ENCODE results near the gene AQP9.
"Not testable (repeated sequence)": the region's sequence is repeated elsewhere in the genome, so short reads cannot be mapped to it uniquely, and the experiment has no call there.

Gene AQP9

GRCh38 chr15:58138106-58138505 is at the start of gene AQP9:
AQP9 (plus strand) TSS chr15:58138381; CDS start chr15:58138566, 185 bp downstream.
- DNase-seq (ENCODE audit: low read depth in 3 of 3), result no peak

GRCh38 chr15:58095415-58095814 is 42.8 kb upstream of the AQP9 start:
- no peak for DNase-seq (ENCODE audit: low read depth in 3 of 3)

GRCh38 chr15:58096529-58097084 is 41.6 kb upstream of the AQP9 start:
- no peak for DNase-seq (ENCODE audit: low read depth in 3 of 3)

DNA sequence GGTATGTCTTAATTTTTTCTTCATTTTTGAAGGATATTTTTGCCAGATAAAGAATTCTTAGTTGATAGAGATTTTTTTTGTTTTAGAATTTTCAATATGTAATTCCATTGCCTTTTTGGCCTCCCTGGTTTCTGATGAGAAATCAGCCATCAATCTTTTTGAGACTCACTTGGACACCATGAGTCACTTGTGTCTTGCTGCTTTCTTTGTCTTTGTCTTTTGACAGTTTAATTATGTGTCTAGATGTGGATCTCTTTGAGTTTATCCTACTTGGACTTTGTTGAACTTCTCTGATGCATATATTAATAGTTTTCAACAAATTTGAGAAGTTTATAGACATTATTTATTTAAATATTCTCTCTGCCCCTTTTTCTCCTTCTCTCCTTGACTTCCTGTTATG is 34.7 kb upstream of the AQP9 start:
- DNase-seq (ENCODE audit: low read depth in 3 of 3), result no peak

DNA sequence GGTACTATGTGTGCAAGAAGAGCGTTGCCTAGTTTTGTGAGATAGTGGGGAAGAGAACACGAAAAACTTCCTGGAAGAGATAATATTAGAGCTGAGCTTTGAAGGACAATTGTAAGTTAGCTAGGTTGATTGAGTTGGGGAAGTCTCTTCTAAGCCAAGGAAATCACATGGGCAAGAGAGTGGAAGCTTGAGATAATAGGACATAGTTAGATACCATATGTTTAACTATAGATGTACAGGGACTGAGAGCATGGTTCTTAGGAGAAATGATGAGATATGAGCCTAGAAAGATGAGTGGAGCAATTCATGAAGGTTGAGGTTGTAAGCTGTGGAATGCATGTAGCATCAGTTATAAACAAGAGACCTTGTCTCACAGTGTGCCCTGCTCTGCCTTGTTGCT is 30.1 kb upstream of the AQP9 start:
- DNase-seq (ENCODE audit: low read depth in 3 of 3), result no peak

DNA sequence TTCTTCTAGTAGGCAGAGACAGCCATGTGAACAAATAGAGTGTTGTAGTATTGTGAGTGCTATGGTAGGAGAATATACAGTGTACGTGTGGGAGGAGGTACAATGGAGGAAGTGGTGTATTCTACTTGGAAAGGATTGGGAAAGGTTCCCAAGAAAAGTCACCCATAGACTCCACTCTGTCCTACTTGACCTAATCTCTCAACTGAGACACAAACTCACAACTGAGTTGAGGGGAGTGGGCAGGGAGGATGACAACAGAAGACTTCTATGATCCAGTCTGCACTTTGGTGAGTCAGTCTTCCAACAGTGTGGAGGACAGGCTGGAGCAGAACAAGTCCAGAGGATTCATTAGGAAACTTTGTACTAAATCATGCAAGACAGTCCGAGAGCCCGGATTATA is 28.8 kb upstream of the AQP9 start:
- DNase-seq (ENCODE audit: low read depth in 3 of 3), result no peak

DNA sequence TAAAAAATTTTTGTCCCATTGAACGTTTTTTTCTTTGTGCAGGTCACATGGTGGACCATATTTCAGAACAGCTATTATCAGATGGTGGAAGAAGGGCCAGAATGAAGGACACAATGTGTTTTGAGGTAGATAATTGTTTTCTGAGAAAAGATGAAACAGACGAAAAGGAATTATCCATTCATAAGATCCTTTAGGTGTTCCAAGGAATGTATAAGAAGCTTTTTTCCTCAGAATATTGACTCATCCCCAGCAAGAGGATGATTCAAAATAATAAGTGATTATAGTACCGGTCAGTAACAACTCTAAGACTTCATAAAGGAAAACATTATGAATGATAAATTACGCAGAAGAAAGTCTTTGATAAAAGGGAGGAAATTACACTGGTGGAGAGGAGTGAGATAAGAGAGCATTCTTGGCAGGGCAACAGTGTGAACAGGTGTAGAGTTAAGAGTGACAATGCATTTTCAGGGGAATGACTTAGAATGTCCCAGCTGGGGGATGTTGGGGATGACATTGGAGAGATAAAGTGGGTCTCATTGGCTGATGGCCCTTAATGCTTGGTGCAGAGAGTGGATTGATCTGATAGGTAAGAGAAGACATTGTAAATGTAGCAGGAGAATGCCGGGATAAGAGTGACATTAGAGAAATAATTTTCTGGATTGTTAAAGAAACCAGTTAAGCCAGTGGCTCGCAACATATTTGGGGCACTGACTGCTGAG is 27.0 kb upstream of the AQP9 start:
- no peak for DNase-seq (ENCODE audit: low read depth in 3 of 3)

DNA sequence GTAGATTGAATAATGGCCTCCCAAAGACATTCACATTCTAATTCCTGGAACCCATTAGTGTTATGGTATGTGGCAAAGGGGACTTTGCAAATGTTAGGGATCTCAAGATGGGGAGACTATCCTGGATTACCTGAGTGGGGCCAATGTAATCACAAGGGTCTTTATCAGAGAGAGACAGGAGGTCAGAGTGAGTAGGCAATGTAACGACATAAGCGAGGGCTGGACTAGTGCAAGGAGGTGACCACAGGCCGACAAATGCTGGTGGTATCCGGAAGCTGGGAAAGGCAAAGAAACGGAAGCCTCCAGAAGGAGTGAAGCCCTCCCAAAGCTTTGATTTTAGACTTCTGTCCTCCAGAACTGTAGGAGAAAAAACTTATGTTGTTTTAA is 26.5 kb upstream of the AQP9 start:
- DNase-seq (ENCODE audit: low read depth in 3 of 3), result no peak

DNA sequence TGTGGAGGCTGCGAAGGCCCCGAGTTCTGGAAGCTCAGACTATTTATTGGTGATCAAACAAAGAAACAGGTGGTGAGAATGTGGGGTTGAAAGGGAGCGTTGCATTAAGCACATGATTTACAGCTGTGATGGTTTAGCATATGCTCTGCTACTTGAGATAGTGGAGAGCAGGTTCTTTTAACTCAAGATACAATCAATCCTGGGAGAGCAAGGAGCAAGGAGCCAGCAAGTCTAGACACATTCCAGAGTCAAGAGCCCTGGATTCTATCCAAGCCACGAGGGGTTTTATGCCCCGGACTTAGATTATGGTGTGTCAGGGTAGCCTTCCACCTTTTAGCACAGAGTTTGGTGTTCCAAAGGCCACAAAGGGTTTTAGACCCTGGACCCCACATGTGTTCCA is 24.8 kb upstream of the AQP9 start:
- not testable (repeated sequence) for DNase-seq (ENCODE audit: low read depth in 3 of 3)

- no peak for DNase-seq (ENCODE audit: low read depth in 3 of 3)
These were observed 23.8 kb upstream of the AQP9 start for GRCh38 chr15:58114388-58114787.

GRCh38 chr15:58114812-58115211 is 23.4 kb upstream of the AQP9 start:
- no peak for DNase-seq (ENCODE audit: low read depth in 3 of 3)

DNA sequence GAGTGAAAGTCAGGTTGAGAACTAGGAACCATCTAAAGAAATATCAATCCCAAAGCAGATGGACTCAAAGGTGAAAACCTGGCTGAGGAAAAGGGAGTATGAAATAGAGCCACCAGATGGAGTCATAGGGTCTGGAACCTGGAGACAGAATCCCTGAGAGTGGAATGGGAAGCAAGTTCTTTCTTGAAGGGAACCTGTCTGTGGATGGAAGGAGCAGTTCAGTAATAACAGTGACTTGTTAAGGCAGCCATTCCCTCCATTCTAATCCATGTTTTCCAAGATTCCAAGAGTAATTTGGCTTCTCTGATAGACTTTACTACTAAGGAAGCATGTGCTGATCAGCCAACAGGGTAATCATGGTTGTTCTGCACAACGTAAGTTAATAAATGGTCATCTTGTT is 22.5 kb upstream of the AQP9 start:
- DNase-seq (ENCODE audit: low read depth in 3 of 3), result no peak

- DNase-seq (ENCODE audit: low read depth in 3 of 3), result no peak
These were observed 20.6 kb upstream of the AQP9 start for GRCh38 chr15:58117619-58118018.

DNA sequence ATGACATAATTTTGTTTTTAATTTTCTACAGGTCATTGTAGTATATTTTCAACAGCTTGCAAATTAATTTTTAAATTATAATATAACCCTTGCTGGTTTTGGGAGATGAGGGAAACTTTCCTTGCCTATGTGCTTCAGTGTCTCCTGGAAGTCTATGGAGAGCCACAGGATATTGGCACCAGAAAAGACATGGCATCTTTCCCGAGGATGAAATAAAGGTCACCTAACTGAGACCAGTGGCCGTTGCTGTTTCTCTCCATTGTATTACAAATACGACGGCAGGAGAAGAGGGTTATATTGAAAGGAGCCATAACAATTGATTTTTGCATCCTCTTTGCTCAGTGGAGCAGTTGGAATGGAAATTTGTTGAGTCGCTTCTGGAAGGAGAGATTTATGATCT is 19.9 kb upstream of the AQP9 start:
- no peak for DNase-seq (ENCODE audit: low read depth in 3 of 3)

DNA sequence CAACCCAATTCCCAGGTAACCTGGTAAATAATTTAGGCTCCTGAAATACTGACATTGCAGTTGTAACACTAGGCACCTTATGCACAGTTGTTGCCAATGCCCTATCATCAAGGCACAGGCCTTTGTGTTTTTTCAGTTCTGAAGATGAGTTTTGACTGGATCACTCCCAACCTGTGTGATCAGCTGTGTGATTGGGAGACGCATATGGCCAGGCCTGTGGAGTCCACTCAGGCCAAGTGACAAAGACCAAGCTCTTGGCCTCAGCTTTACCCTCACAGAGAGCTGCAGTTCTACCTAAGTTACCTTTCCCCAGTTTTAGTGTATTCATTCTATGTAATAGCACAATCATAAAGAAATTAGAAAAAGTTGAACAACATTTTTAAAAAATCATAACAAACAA is 19.2 kb upstream of the AQP9 start:
- DNase-seq (ENCODE audit: low read depth in 3 of 3), result no peak

GRCh38 chr15:58124585-58124984 is 13.6 kb upstream of the AQP9 start:
- DNase-seq (ENCODE audit: low read depth in 3 of 3), result no peak

GRCh38 chr15:58125333-58125732 is 12.8 kb upstream of the AQP9 start:
- no peak for DNase-seq (ENCODE audit: low read depth in 3 of 3)

DNA sequence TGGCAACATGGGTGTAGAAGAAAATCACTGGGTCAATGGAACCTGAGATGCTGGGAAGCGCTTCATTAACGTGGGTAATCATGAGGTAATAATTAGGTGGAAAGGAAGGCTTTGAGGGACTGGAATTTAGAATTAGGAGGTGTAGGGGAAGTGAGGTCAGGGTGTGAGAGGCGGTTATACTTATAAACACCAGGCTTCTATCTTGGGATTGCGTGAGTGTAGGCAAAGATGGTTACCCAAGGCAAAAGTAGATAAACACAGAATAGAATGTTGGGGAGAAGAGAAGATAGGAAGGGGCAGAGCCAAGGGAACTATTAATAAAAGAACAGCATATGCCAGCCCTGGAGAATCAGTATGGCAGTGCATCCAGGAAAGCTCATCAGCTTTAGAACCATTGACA is 3.3 kb upstream of the AQP9 start:
- no peak for DNase-seq (ENCODE audit: low read depth in 3 of 3)

DNA sequence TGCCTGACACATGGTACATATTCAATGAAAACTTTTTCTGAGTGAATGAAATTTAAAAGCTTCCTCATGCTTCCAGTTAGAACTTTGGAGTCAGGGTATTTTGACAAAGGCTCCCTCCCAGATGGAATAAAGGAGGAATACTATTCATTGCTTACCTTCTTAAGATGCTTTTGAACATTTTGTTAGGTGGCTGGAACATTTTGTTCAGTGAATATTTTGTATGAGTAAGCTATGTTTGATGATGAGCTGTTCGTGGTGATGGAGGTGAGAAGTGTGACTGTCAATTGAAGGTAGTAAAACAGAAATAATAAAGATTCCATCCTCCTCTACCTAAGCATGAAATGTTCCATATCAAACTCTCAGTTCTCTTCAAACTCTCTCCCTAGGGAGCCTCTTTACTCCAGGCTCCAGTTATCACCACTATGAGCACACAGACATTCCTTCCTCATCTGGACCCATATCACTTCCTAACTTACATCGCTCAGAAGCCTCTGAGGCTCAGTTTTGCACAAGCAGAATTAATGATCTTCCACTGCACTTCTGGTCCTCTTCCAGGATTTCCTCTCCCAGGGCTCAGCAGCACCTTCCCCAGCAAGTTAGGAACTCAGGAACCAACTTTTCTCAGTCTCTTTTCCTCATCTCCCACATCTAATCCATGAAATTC is 2.5 kb upstream of the AQP9 start:
- no peak for DNase-seq (ENCODE audit: low read depth in 3 of 3)

DNA sequence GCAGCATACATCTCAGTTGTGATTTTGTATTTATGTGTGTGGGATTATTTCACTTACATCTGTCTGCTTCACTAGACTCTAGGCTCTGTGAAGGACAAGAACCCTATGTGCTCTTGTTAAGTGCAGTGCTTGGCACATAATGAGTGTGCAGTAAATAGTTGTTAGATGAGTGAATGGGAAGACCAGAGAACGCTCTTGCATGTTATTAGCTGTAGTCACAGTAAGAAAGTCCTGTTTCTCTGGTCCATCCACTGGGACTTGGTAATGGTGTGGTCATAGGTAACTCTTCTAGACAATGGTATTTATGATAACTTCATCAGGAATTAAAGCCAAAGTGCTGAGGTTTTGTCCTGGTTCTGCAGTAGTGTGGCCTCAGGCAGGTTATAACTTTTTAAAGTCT is 1.4 kb upstream of the AQP9 start:
- DNase-seq (ENCODE audit: low read depth in 3 of 3), result no peak

DNA sequence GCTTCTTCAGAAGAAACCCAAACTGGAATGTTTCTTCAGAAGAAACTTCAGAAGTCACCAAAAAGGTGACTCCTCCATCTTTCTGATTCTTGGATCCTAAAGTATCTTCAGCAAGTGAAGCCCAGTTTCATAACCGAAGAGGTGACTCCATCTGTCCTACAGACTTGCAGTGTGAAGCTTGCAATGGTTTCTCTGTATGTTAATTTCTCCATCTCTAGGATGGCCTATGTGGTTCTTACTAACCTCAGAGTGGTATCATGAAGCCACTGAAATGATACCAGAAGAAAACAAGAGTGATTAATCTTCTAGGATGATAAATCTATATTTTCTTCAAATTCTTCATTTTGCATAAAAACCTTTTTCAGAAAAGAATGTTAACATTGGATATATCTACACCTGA is 495 bp upstream of the AQP9 start:
- DNase-seq (ENCODE audit: low read depth in 3 of 3), result no peak

DNA sequence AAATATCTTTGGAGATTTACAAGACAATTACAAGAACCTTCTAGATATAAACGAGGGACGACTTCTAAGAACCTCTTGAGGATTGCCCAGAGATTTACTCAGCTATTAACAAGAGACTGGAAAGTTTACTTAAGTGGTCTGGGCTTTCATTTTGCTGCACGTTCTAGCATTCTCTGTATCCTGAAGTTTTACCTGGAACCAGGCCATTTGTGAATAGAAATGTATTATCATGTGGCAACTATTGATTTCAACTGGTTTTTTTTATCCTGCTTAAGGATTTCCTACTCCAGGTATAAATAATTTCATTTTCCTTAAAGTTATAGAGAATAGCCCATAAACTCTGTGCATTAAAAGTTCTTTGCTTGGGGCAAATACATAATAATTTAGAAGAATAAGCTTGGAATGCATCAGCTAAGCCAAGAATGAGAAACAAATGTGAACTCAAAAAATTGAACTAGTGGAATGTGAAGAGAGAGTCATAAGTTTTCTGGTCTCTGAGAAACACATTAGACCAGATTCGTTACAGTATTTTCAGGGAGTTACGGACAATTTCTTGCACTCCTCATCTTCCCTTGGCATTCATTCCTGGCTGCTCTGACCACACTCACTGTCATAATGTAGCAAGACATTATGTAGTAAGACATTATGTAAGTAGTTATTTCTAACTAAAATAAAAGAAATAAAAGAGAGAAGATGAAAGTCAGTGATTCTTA is 1.3 kb downstream of the AQP9 start:
- DNase-seq (ENCODE audit: low read depth in 3 of 3), result no peak

GRCh38 chr15:58139989-58140522 is 1.9 kb downstream of the AQP9 start:
- no peak for DNase-seq (ENCODE audit: low read depth in 3 of 3)
